Activated T-helper 1 cell treated with anti-CD3 and anti-CD28 coated beads, Interleukin-12 subunit alpha, Interleukin-12 subunit beta, Interleukin-2, Interleukin-4 antibody, amounts not matched to agents 30 ng/mL and 10 ng/mL and 1 ng/mL, durations not matched to agents 14 hours and 24 hours and 36 hours (primary cell): ENCODE results near the gene S100A11. TPM values are rescaled to one million over a fixed set of nuclear protein-coding genes. Genes with fewer than 3 reads are reported as not detected.

Experiments
- DNase-seq: peaks from one replicate; pipeline ENCODE4 v3.0.0; 2021; ENCODE audit warnings: low spot score
- H3K27ac Mint-ChIP-seq: one replicate; pipeline ENCODE4 v1.8.0; 2021; ENCODE audit warnings: mild to moderate bottlenecking, mixed read lengths
- H3K27me3 Mint-ChIP-seq: one replicate; pipeline ENCODE4 v1.8.0; 2022; ENCODE audit warnings: mild to moderate bottlenecking, moderate library complexity, mixed read lengths; ENCODE audit not compliant: insufficient read depth
- H3K36me3 Mint-ChIP-seq: one replicate; pipeline ENCODE4 v1.8.0; 2021; ENCODE audit warnings: low read depth, mixed read lengths
- H3K4me1 Mint-ChIP-seq: one replicate; pipeline ENCODE4 v1.8.0; 2021; ENCODE audit warnings: low read depth, mixed read lengths
- H3K4me3 Mint-ChIP-seq: one replicate; pipeline ENCODE4 v1.8.0; 2021; ENCODE audit warnings: mild to moderate bottlenecking, moderate library complexity, mixed read lengths
- H3K9me3 Mint-ChIP-seq: one replicate; pipeline ENCODE4 v1.8.0; 2021; ENCODE audit warnings: mixed read lengths
- intact Hi-C: fragments of 100-400 bp; cut with micrococcal nuclease; formaldehyde crosslinking; loops from one replicate; pipeline ENCODE4 v1.15.1; 2024
- total RNA-seq: library from RNA; stranded (reverse); gene quantifications from 2 replicates; pipeline ENCODE4 v1.2.3, GENCODE V29; 2022

Gene S100A11
- total RNA-seq, 1 donor from 2014 or later: 203 TPM

GRCh38 chr1:151994956-151995355, 41.8 kb downstream of the S100A11 start:
- Mint-ChIP-seq H3K4me3 (peak overlapping the region; percentile 52), H3K27me3 (peaks cover 5% of the 10 kb centered on the region), H3K27ac (peak overlapping the region; percentile 78), H3K9me3 (no peaks in the 10 kb centered on the region), H3K4me1 (peaks cover 38% of the 10 kb centered on the region), H3K36me3 (peaks cover 8% of the 10 kb centered on the region)
- intact Hi-C loops: loop anchor here (1.0 to 10.0 kb wide), 3 partner anchors 22 to 380 kb away; partner anchors contain the start of gene SNX27
- no peak for DNase-seq

GRCh38 chr1:151993734-151994496, 42.9 kb downstream of the S100A11 start, which contains the start of gene S100A10:
Gene S100A10, minus strand, starts transcription at chr1:151993859. Its CDS starts 7,629 bp downstream, at chr1:151986230.
- H3K4me1 Mint-ChIP-seq: peaks cover 49% of the 10 kb centered on the region
- H3K36me3 Mint-ChIP-seq: peaks cover 10% of the 10 kb centered on the region
- peaks cover 2% of the 10 kb centered on the region for H3K27me3 Mint-ChIP-seq
- peak within 1 kb of the TSS; percentile 98 for H3K4me3 Mint-ChIP-seq
- no peaks in the 10 kb centered on the region for H3K9me3 Mint-ChIP-seq
- peak within 1 kb of the TSS; percentile 98 for H3K27ac Mint-ChIP-seq
- DNase-seq: peak; percentile 77
- intact Hi-C loops: loop anchor here (1.0 to 10.0 kb wide), 5 partner anchors 10 to 379 kb away; partner anchors contain the start of gene SNX27

DNA sequence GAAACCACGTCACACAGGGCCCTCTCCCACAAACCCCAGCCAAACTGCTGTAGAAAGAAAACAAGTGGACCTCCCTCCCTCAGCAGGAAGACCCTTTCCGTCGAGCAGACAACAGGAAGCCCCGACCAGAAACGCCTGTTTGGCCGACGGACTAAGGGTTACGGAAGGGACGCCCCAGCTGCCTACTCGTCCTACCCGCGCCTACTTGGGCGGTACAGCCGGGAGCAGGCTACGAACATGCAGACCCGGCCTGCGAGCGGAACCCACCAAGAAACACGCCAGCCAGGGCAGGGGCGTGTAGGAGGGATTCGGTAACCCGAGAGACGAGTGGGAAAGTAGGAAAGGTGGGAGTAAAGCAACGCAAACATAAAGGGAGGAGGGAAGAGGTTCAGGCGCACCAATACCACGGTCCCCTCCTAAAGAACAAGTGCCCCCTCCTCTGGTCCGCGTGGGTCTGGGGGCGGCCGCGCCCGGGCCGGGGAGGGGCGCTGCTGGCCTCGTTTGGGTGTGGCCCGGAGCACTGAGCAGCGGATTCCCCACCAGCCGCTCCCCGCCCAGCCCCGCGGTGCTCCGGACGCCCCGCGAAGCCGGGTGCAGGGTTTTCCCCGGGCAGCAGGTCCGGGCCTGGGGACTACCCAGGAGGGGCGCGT, 43.6 kb downstream of the S100A11 start:
- Mint-ChIP-seq H3K9me3 (no peaks in the 10 kb centered on the region), H3K27me3 (no peaks in the 10 kb centered on the region), H3K4me1 (peaks cover 54% of the 10 kb centered on the region), H3K4me3 (peak overlapping the region; percentile 98), H3K27ac (peak overlapping the region; percentile 98), H3K36me3 (peaks cover 15% of the 10 kb centered on the region)
- intact Hi-C loops: loop anchor here (1.0 to 10.0 kb wide), 3 partner anchors 9 to 378 kb away; partner anchors contain the start of gene SNX27
- peak; percentile 37 for DNase-seq

DNA sequence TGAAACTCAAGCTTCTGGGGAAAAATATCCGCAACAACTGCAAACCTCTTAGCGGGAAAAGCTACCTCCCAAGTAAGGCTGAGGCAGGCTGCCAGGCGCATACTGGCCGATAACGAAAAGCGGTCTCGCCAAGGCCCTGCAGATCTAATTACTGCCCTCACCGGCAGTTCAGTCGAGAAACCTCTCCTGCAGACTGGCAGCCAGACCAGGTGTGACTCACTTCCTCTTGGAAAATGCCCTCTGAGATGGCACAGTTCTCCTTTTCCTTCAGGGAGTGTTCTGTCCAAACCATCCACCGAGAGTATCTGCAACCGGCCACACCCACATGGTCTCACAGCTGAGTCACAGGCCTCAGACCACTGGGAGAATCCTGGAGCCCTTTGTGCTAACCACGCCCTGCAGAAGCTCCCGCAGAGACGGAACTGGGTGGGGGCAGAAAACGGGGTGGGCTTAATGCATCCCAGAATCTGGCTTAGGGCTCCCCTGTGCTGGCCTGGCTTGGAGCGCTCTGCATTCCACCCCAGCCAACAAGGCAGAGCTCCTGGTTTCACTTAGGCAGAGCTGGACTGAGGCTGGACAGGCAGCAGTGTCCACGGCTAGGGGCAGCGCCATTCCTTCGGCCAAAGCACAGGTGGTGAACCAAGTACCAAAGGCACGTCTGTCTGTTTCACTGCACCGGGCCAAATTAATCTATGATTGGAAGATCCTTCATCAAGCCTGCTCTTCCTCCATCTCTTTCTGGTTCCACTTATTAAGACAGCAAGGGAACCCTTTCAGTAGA, 44.3 kb downstream of the S100A11 start:
- Mint-ChIP-seq H3K4me1 (peaks cover 60% of the 10 kb centered on the region), H3K9me3 (no peaks in the 10 kb centered on the region), H3K27ac (peak overlapping the region; percentile 98), H3K4me3 (peak overlapping the region; percentile 98), H3K36me3 (peaks cover 15% of the 10 kb centered on the region), H3K27me3 (no peaks in the 10 kb centered on the region)
- no peak for DNase-seq
- intact Hi-C loops: loop anchor here (1.0 to 10.0 kb wide), 3 partner anchors 8 to 378 kb away; partner anchors contain the start of gene SNX27

DNA sequence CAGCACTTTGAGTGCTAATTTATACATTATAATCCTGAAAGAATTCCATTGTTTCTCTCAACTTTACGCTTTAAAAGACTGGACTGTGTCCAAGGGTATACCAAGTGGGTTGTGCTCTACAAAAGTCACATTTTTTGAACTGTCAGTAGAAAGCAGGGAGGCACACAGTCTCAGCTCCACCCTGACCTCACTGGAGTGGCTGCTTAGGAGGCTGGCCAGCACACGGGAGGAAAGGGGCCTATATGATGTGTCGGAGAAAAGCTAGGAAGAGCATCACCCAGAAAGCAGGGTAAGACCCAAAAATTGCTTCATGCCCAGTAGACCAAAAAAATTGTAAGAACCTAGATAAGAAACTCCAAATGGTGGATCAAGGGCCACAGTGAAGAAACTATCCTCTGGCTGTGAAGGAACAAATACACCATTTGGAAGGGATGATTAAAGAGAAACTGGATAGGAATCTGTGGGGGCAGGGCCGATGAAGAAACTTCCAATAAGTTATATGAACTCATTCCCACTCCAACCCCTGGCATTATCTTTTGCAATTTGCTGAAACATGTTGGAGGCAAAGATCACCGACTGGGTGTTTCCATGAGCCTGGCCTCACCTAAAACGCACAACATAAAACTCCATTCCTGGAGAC, 45.0 kb downstream of the S100A11 start:
- peak overlapping the region; percentile 56 for H3K27ac Mint-ChIP-seq
- intact Hi-C loops: loop anchor here (10.0 kb wide), 1 partner anchor 377 kb away; the partner anchor contains the start of gene SNX27
- H3K27me3 Mint-ChIP-seq: no peaks in the 10 kb centered on the region
- DNase-seq: no peak
- peaks cover 15% of the 10 kb centered on the region for H3K36me3 Mint-ChIP-seq
- H3K9me3 Mint-ChIP-seq: no peaks in the 10 kb centered on the region
- peak overlapping the region; percentile 98 for H3K4me3 Mint-ChIP-seq
- peaks cover 60% of the 10 kb centered on the region for H3K4me1 Mint-ChIP-seq

GRCh38 chr1:151990856-151991198, 46.0 kb downstream of the S100A11 start:
- no peaks in the 10 kb centered on the region for H3K9me3 Mint-ChIP-seq
- peak overlapping the region; percentile 4 for H3K27ac Mint-ChIP-seq
- peaks cover 68% of the 10 kb centered on the region for H3K4me1 Mint-ChIP-seq
- H3K4me3 Mint-ChIP-seq: peak overlapping the region; percentile 23
- DNase-seq: no peak
- intact Hi-C loops: loop anchor here (10.0 kb wide), 1 partner anchor 376 kb away; the partner anchor contains the start of gene SNX27
- peaks cover 23% of the 10 kb centered on the region for H3K36me3 Mint-ChIP-seq
- H3K27me3 Mint-ChIP-seq: no peaks in the 10 kb centered on the region

GRCh38 chr1:151990058-151990855, 46.5 kb downstream of the S100A11 start:
- Mint-ChIP-seq H3K36me3 (peaks cover 29% of the 10 kb centered on the region), H3K4me1 (peaks cover 73% of the 10 kb centered on the region), H3K27ac (peak overlapping the region; percentile 47), H3K4me3 (no peak overlapping the region), H3K27me3 (no peaks in the 10 kb centered on the region), H3K9me3 (no peaks in the 10 kb centered on the region)
- intact Hi-C loops: loop anchor here (10.0 kb wide), 1 partner anchor 375 kb away; the partner anchor contains the start of gene SNX27
- no peak for DNase-seq

DNA sequence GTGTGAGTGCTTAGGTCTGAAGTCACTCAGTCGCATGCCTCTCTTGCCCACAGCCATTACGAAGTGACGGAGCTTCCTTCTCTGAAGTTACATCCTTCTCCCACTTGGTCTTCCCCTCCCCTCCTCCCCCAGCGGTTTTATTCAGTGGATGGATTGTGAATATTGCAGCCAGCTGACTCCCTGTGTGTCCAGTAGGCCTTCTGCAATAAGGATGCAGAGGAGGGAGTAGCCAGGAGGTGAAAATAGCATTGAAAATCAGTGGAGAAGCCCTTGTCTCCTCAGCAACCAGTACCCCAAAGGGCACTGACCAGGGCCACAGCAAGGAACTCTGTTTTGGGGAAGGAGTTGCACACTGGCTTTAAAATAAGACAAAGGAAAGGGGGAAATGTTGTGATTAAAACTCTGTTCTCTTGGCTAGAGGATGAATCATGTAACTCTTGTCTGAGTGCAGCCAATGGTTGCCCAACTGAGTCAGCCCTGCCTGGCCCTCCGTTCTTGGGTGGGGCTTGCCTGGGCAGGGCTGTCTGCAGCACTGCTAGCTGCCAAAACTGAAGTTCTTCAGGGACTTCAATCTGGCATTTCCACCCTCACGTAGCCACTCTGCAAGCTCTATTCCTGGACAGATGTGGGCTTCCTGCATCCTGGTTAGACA, 47.5 kb downstream of the S100A11 start:
- Mint-ChIP-seq H3K27me3 (no peaks in the 10 kb centered on the region), H3K4me1 (peaks cover 78% of the 10 kb centered on the region), H3K4me3 (no peak overlapping the region), H3K9me3 (no peaks in the 10 kb centered on the region), H3K27ac (no peak overlapping the region), H3K36me3 (peaks cover 37% of the 10 kb centered on the region)
- intact Hi-C loops: loop anchor here (10.0 kb wide), 1 partner anchor 535 kb away; the partner anchor contains the start of gene POGZ
- DNase-seq: no peak

- DNase-seq: no peak
- Mint-ChIP-seq H3K27me3 (no peaks in the 10 kb centered on the region), H3K9me3 (no peaks in the 10 kb centered on the region), H3K4me3 (peak overlapping the region; percentile 38), H3K4me1 (peaks cover 87% of the 10 kb centered on the region), H3K36me3 (peaks cover 45% of the 10 kb centered on the region), H3K27ac (no peak overlapping the region)
- intact Hi-C loops: loop anchor here (10.0 kb wide), 1 partner anchor 534 kb away; the partner anchor contains the start of gene POGZ
Observed at GRCh38 chr1:151988405-151988923, 48.3 kb downstream of the S100A11 start.

GRCh38 chr1:151986501-151987190, 50.2 kb downstream of the S100A11 start:
- Mint-ChIP-seq H3K27me3 (no peaks in the 10 kb centered on the region), H3K4me1 (peaks cover 83% of the 10 kb centered on the region), H3K9me3 (no peaks in the 10 kb centered on the region), H3K36me3 (peaks cover 53% of the 10 kb centered on the region), H3K27ac (no peak overlapping the region), H3K4me3 (no peak overlapping the region)
- intact Hi-C loops: loop anchor here (10.0 kb wide), 1 partner anchor 532 kb away; the partner anchor contains the start of gene POGZ
- DNase-seq: no peak
